GM12872 (cell line): ENCODE measurements around the gene ABHD2.

Source experiments
- CTCF ChIP-seq: IDR thresholded peaks from 3 replicates; pipeline ENCODE4 v1.5.1; 2011; ENCODE audit warnings: low read depth, mild to moderate bottlenecking, low read length, moderate library complexity; ENCODE audit not compliant: insufficient read depth

ABHD2 gene

GRCh38 chr15:89142423-89142822 lies 54.2 kb downstream of the ABHD2 start:
- no peak for TF ChIP-seq CTCF

GRCh38 chr15:89143503-89144162 lies 55.4 kb downstream of the ABHD2 start:
- TF ChIP-seq CTCF: no peak

GRCh38 chr15:89144491-89144890 lies 56.2 kb downstream of the ABHD2 start:
- TF ChIP-seq CTCF: no peak

- no peak for TF ChIP-seq CTCF
Measured at GRCh38 chr15:89146366-89146765, 58.1 kb downstream of the ABHD2 start.

- no peak for TF ChIP-seq CTCF
Measured at GRCh38 chr15:89148126-89148525, 59.9 kb downstream of the ABHD2 start.

- TF ChIP-seq CTCF: no peak
Measured at GRCh38 chr15:89149501-89150101, 61.3 kb downstream of the ABHD2 start.

GRCh38 chr15:89150287-89150686 lies 62.0 kb downstream of the ABHD2 start:
- TF ChIP-seq CTCF: no peak
